HG02885 (cell line): ENCODE results near the gene PRSS56.
"Not testable (repeated sequence)": the region's sequence is repeated elsewhere in the genome, so short reads cannot be mapped to it uniquely, and the experiment has no call there.

Source experiments
- ATAC-seq: cut with Tn5 transposase; IDR thresholded peaks from one replicate; pipeline ENCODE4 v1.9.1; 2021; ENCODE audit warnings: mild to moderate bottlenecking; ENCODE audit not compliant: unreplicated experiment, poor library complexity

Gene PRSS56

GRCh38 chr2:232562515-232563151 is 42.4 kb downstream of the PRSS56 start:
- no peak for ATAC-seq

- no peak for ATAC-seq
Observed at GRCh38 chr2:232563580-232563979, 43.4 kb downstream of the PRSS56 start.

- ATAC-seq: no peak
Observed at GRCh38 chr2:232567721-232568120, 47.5 kb downstream of the PRSS56 start.

GRCh38 chr2:232568161-232568560 is 48.0 kb downstream of the PRSS56 start:
- no peak for ATAC-seq

GRCh38 chr2:232569541-232569940 is 49.4 kb downstream of the PRSS56 start:
- no peak for ATAC-seq

- not testable (repeated sequence) for ATAC-seq
Observed at GRCh38 chr2:232570481-232570880, 50.3 kb downstream of the PRSS56 start.

GRCh38 chr2:232571026-232571474 is 50.9 kb downstream of the PRSS56 start:
- ATAC-seq: no peak

- ATAC-seq: no peak
Observed at GRCh38 chr2:232573042-232573441, 52.9 kb downstream of the PRSS56 start.

- no peak for ATAC-seq
Observed at GRCh38 chr2:232573771-232574435, 53.7 kb downstream of the PRSS56 start.

- no peak for ATAC-seq
Observed at GRCh38 chr2:232574674-232575403, 54.7 kb downstream of the PRSS56 start.
